Measurements from ENCODE around the gene WDFY3. TPM values are rescaled to one million over a fixed set of nuclear protein-coding genes. Genes with fewer than 3 reads are reported as not detected.

The WDFY3 gene
- polyA plus RNA-seq, 2 of the 4 experiments (the other 2 are of a cell fraction): 6.6 to 25.1 TPM

- H3K4me3 ChIP-seq: no peak overlapping the region
- no peaks in the 10 kb centered on the region for H3K9me3 ChIP-seq
- no peak overlapping the region for H3K4me2 ChIP-seq
- ChIA-PET POLR2A (no interaction called here), CTCF (no interaction called here)
- no peak for TF ChIP-seq USF2 (IDR thresholded peaks at IDR 0.05)
- no peak for TF ChIP-seq PHF8 (IDR thresholded peaks at IDR 0.05; ENCODE audit: borderline replicate concordance, low read depth)
- TF ChIP-seq MAFK (IDR thresholded peaks at IDR 0.05; ENCODE audit: partially characterized antibody): no peak
- TF ChIP-seq HOXB5 (CRISPR knock-in tag; IDR thresholded peaks at IDR 0.05): no peak
- no peak for TF ChIP-seq HEYL (CRISPR knock-in tag; IDR thresholded peaks at IDR 0.05)
- TF ChIP-seq NR3C1 (IDR thresholded peaks at IDR 0.05): no peak
- TF ChIP-seq JUNB (IDR thresholded peaks at IDR 0.05): no peak
- no peak for TF ChIP-seq PBX3 (IDR thresholded peaks at IDR 0.05)
- no peak for TF ChIP-seq ZSCAN20 (CRISPR knock-in tag; IDR thresholded peaks at IDR 0.05)
- TF ChIP-seq ZNF302 (CRISPR knock-in tag; IDR thresholded peaks at IDR 0.05): no peak
- no peak for TF ChIP-seq TFCP2L1 (CRISPR knock-in tag; IDR thresholded peaks at IDR 0.05)
- no peak for TF ChIP-seq CBX8 (IDR thresholded peaks at IDR 0.05)
- TF ChIP-seq GATA3 (IDR thresholded peaks at IDR 0.05; ENCODE audit: borderline replicate concordance): no peak
- TF ChIP-seq CHD2 (IDR thresholded peaks at IDR 0.05; ENCODE audit: low read length, partially characterized antibody): no peak
- no peak for TF ChIP-seq SREBF2 (IDR thresholded peaks at IDR 0.05)
- no peak for TF ChIP-seq RFX5 (IDR thresholded peaks at IDR 0.05)
- no peaks in the 10 kb centered on the region for H3K4me1 ChIP-seq
- H3K27ac ChIP-seq: no peak overlapping the region
- DNase-seq (ENCODE audit: low read depth in 1 of 2, low spot score in 1 of 2): no peak
- ATAC-seq: no peak
- 87% methylated on average over 5 of the region's 5 CpGs for WGBS (ENCODE audit: missing lambda C conversion rate)
- no peak for FAIRE-seq
Observed at GRCh38 chr4:84825701-84826341, 140.7 kb downstream of the WDFY3 start.

- POLR2A ChIA-PET: no interaction called here
- ATAC-seq: no peak
- Histone ChIP-seq H3K4me1 (no peaks in the 10 kb centered on the region), H3K4me3 (no peak overlapping the region), H3K4me2 (no peak overlapping the region), H3K27ac (no peak overlapping the region), H3K9me3 (no peaks in the 10 kb centered on the region)
- FAIRE-seq: no peak
- TF ChIP-seq TP53 (CRISPR knock-in tag; IDR thresholded peaks at IDR 0.05) (no peak), BCL3 (IDR thresholded peaks at IDR 0.05) (no peak), MAX (IDR thresholded peaks at IDR 0.05) (no peak), HOXB5 (CRISPR knock-in tag; IDR thresholded peaks at IDR 0.05) (no peak), SMC3 (IDR thresholded peaks at IDR 0.05) (no peak), NR3C1 (IDR thresholded peaks at IDR 0.05) (no peak), MAZ (IDR thresholded peaks at IDR 0.05; ENCODE audit: borderline replicate concordance, low read depth, low read length) (no peak), HES2 (IDR thresholded peaks at IDR 0.05) (no peak), REST (IDR thresholded peaks at IDR 0.05) (no peak)
- DNase-seq (ENCODE audit: low read depth in 1 of 2, low spot score in 1 of 2): no peak
- CTCF ChIA-PET: no interaction called here
- 65% methylated on average over 1 of the region's 1 CpG for WGBS (ENCODE audit: missing lambda C conversion rate)
Observed at GRCh38 chr4:84821064-84821463, 145.4 kb downstream of the WDFY3 start.
